Testis (tissue), 2 donors: ENCODE results near the gene BATF.

Experiments used
- POLR2A ChIP-seq: fragments of 450-650 bp; IDR thresholded peaks from one replicate; pipeline ENCODE4 v1.6.1; 2017; ENCODE audit warnings: antibody characterized with exemption, mild to moderate bottlenecking, moderate library complexity
- TF ChIP-seq, protein P1 (sequence below), 3 experiments: fragments of 450-650 bp in 2 of 3; fragments of 200-600 bp in 1 of 3; sonication (generic) in 1 of 3; IDR thresholded peaks; one replicate each; pipeline ENCODE4 v1.5.1; 2016 to 2019; ENCODE audit warnings: antibody characterized with exemption in 3 of 3, mild to moderate bottlenecking in 2 of 3, moderate library complexity in 1 of 3

DNA sequence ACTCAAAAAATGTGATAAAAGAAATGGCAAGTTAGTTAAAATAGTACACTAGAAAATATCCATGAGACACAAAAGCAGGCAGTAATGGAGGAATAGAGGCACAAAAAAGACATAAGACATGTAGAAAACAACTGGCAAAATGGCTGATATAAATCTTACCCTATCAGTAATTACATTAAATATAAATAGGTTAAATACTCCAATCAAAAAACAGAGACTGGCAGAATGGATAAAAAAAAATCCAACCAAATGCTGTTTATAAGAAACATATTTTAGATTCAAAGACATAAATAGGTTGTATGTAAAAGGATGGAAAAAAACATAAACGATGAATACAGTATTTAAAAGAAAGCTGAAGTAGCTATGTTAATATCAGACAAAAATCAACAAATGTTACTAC is 15.3 kb upstream of the BATF start:
- TF ChIP-seq, protein P1, sequence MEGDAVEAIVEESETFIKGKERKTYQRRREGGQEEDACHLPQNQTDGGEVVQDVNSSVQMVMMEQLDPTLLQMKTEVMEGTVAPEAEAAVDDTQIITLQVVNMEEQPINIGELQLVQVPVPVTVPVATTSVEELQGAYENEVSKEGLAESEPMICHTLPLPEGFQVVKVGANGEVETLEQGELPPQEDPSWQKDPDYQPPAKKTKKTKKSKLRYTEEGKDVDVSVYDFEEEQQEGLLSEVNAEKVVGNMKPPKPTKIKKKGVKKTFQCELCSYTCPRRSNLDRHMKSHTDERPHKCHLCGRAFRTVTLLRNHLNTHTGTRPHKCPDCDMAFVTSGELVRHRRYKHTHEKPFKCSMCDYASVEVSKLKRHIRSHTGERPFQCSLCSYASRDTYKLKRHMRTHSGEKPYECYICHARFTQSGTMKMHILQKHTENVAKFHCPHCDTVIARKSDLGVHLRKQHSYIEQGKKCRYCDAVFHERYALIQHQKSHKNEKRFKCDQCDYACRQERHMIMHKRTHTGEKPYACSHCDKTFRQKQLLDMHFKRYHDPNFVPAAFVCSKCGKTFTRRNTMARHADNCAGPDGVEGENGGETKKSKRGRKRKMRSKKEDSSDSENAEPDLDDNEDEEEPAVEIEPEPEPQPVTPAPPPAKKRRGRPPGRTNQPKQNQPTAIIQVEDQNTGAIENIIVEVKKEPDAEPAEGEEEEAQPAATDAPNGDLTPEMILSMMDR (IDR thresholded peaks at IDR 0.05): no peak
- TF ChIP-seq POLR2A: no peak
